Duodenal mucosa (tissue), 2 donors: ENCODE measurements around the gene ZNF628.

Source experiments
- H3K27ac ChIP-seq: one replicate; pipeline ENCODE4 v1.7.0; 2013; ENCODE audit warnings: low read depth, low read length
- H3K27me3 ChIP-seq, 2 donors: one replicate each; pipeline ENCODE4 v1.7.0; 2013; ENCODE audit warnings: low read length in 2 of 2, control low read depth in 1 of 2; ENCODE audit not compliant: insufficient read depth in 2 of 2, control insufficient read depth in 1 of 2
- H3K36me3 ChIP-seq, 2 donors: one replicate each; pipeline ENCODE4 v1.7.0; 2013; ENCODE audit warnings: low read length in 2 of 2, control low read depth in 1 of 2; ENCODE audit not compliant: insufficient read depth in 2 of 2, control insufficient read depth in 1 of 2
- H3K4me1 ChIP-seq, 2 donors: one replicate each; pipeline ENCODE4 v1.7.0; 2013; ENCODE audit warnings: low read length in 2 of 2, control low read depth in 1 of 2; ENCODE audit not compliant: insufficient read depth in 2 of 2, control insufficient read depth in 1 of 2
- H3K4me3 ChIP-seq, 2 donors: one replicate each; pipeline ENCODE4 v1.7.0; 2013; ENCODE audit warnings: low read length in 2 of 2, low read depth in 1 of 2
- H3K9ac ChIP-seq, 2 donors: one replicate each; pipeline ENCODE4 v1.7.0; 2013; ENCODE audit warnings: low read length in 2 of 2, low read depth in 1 of 2
- H3K9me3 ChIP-seq, 2 donors: one replicate each; pipeline ENCODE4 v1.7.0; 2013; ENCODE audit warnings: low read length in 2 of 2, control low read depth in 1 of 2; ENCODE audit not compliant: control insufficient read depth in 1 of 2

ZNF628 gene

GRCh38 chr19:55519451-55520311, 43.3 kb downstream of the ZNF628 start:
- Histone ChIP-seq H3K9me3 (no peaks in the 10 kb centered on the region), H3K36me3 (no peaks in the 10 kb centered on the region), H3K27ac (no peak overlapping the region), H3K9ac (no peak overlapping the region), H3K4me3 (no peak overlapping the region), H3K4me1 (peaks cover 4% of the 10 kb centered on the region in 2 donors), H3K27me3 (no peaks in the 10 kb centered on the region)

GRCh38 chr19:55520691-55521292, 44.4 kb downstream of the ZNF628 start:
- no peak overlapping the region for H3K27ac ChIP-seq
- H3K9me3 ChIP-seq, result no peaks in the 10 kb centered on the region
- no peaks in the 10 kb centered on the region for H3K36me3 ChIP-seq
- no peak overlapping the region for H3K4me3 ChIP-seq
- H3K27me3 ChIP-seq, result no peaks in the 10 kb centered on the region
- no peak overlapping the region for H3K9ac ChIP-seq
- peaks cover 4% of the 10 kb centered on the region in 2 donors for H3K4me1 ChIP-seq

DNA sequence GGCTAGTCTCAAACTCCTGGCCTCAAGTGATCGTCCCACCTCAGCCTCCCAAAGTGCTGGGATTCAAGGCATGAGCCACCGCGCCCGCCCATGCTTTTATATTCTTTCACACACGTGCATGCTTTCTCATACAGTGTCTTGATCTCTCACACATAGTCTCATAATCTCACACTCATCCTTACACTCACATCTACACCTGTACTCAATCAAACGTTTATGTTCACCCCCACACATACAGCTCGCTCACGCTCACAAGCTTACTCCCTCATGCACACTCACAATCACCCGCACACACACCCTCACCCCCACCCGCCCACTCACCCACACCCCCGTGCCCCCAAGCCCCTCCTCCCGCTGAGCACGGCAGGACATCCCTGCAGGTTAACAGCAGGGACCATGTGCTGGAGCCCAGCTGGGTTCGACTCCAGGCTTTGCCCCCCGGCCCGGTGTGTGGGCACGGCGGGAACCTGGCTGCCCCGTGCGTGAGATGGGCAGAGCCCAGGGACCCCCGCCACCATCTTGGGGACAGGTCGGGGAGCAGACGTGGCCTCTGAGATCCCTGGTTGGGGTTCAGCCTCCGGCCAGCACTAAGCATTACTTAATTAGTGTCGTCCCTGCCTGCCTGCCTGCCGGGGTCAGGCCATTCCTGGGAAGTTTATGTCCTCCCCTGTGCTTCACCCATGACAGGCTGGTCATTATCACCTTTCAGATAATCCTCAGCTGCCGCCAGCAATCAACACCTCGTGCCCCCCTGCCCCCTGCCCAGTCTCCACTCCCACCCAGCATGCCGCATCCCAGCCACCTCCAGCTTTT, 49.1 kb downstream of the ZNF628 start:
- no peak overlapping the region for H3K9ac ChIP-seq
- H3K4me1 ChIP-seq, result peaks cover 0 to 10% of the 10 kb centered on the region in 2 donors
- H3K36me3 ChIP-seq, result peaks cover 0 to 2% of the 10 kb centered on the region in 2 donors
- no peaks in the 10 kb centered on the region for H3K9me3 ChIP-seq
- H3K4me3 ChIP-seq, result no peak overlapping the region
- H3K27ac ChIP-seq, result no peak overlapping the region
- no peaks in the 10 kb centered on the region for H3K27me3 ChIP-seq

GRCh38 chr19:55526216-55527196, 50.1 kb downstream of the ZNF628 start:
- peaks cover 0 to 2% of the 10 kb centered on the region in 2 donors for H3K36me3 ChIP-seq
- no peak overlapping the region for H3K4me3 ChIP-seq
- peaks cover 0 to 10% of the 10 kb centered on the region in 2 donors for H3K4me1 ChIP-seq
- H3K9ac ChIP-seq, result no peak overlapping the region
- no peaks in the 10 kb centered on the region for H3K9me3 ChIP-seq
- no peak overlapping the region for H3K27ac ChIP-seq
- H3K27me3 ChIP-seq, result no peaks in the 10 kb centered on the region

DNA sequence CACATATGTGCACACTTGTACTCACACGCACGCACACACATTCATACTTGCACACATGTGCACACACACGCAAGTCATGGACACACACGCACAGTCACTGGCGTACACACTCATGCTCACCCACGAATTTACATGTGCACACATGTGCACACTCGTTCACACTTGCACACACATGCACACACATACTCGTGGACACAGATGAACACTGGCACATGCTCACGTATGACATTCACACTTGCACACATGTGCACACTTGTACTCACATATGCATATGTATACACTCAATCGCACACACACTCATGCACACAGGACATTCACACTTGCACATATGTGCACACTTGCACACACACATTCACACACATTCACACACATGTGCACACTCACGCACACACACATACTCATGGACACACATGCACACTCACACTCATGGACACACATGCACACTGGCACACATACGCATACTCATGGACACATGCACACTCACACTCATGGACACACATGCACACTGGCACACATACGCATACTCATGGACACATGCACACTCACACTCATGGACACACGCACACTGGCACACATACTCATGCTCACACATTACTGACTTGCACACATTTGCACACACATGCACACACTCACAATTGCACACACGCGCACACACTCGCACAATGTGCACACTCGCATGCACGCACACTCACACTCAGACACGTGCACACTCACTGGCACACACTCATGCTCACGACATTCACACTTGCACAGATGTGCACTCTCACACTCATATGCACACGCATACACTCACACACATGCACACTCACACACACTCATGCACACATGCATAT, 51.0 kb downstream of the ZNF628 start:
- no peak overlapping the region for H3K4me3 ChIP-seq
- no peaks in the 10 kb centered on the region for H3K27me3 ChIP-seq
- no peaks in the 10 kb centered on the region for H3K9me3 ChIP-seq
- peaks cover 0 to 2% of the 10 kb centered on the region in 2 donors for H3K36me3 ChIP-seq
- H3K27ac ChIP-seq, result no peak overlapping the region
- H3K4me1 ChIP-seq, result peaks cover 0 to 10% of the 10 kb centered on the region in 2 donors
- H3K9ac ChIP-seq, result no peak overlapping the region

GRCh38 chr19:55528030-55528803, 51.8 kb downstream of the ZNF628 start:
- Histone ChIP-seq H3K9ac (no peak overlapping the region), H3K4me1 (peaks cover 0 to 10% of the 10 kb centered on the region in 2 donors), H3K9me3 (no peaks in the 10 kb centered on the region), H3K36me3 (peaks cover 0 to 2% of the 10 kb centered on the region in 2 donors), H3K4me3 (no peak overlapping the region), H3K27ac (no peak overlapping the region), H3K27me3 (no peaks in the 10 kb centered on the region)

- Histone ChIP-seq H3K4me1 (peaks cover 0 to 10% of the 10 kb centered on the region in 2 donors), H3K9me3 (no peaks in the 10 kb centered on the region), H3K4me3 (no peak overlapping the region), H3K9ac (no peak overlapping the region), H3K36me3 (peaks cover 0 to 2% of the 10 kb centered on the region in 2 donors), H3K27ac (no peak overlapping the region), H3K27me3 (no peaks in the 10 kb centered on the region)
Measured at GRCh38 chr19:55529636-55530234, 53.3 kb downstream of the ZNF628 start.

- no peaks in the 10 kb centered on the region for H3K27me3 ChIP-seq
- no peaks in the 10 kb centered on the region for H3K9me3 ChIP-seq
- peaks cover 0 to 10% of the 10 kb centered on the region in 2 donors for H3K4me1 ChIP-seq
- no peak overlapping the region for H3K27ac ChIP-seq
- peaks cover 0 to 2% of the 10 kb centered on the region in 2 donors for H3K36me3 ChIP-seq
- no peak overlapping the region for H3K9ac ChIP-seq
- H3K4me3 ChIP-seq, result no peak overlapping the region
Measured at GRCh38 chr19:55530996-55531395, 54.6 kb downstream of the ZNF628 start.
